ENCODE measurements around the gene GUCD1. TPM values are rescaled to one million over a fixed set of nuclear protein-coding genes. Genes with fewer than 3 reads are reported as not detected.

Gene GUCD1
- total and polyA plus RNA-seq, 2 of the 13 experiments (the other 11 are each of a cell fraction or from before 2014, with no cell fraction given): 128 to 245 TPM

DNA sequence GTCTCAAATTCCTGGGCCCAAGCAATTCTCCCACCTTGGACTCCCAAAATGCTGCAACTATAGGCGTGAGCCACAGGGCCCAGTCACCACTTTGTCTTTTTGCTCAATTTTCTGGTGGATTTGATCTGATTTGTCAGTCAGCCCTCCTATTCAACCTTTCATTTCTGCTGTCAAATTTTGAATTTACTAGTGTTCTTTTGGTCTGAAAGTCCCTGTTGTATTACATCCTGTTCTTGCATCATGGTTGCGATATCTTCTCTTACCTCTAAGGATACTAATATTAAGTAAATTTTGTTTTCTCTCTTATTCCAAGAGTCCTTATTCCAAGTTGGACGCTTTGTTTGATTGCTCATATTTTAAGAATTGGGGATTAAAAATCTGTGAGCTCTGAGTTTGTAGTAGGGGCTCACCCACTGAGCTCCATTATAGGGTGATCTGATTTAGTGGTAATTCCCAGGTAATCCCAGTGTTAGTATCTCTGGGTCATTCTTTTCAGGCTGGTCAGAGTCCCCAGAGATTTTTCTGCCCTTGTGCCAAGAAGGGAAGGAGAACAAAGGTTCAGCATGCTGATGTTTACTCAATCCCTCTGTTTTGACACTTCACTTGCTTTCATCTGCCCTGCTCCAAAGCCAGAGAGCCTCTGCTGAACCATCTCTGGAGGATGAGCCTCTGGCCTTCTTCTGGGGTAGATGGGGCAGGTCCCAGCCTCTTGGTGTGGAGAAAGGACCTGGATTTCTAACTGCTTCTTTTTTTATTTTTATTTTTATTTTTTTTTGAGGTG, 49.8 kb downstream of the GUCD1 start (continued):
- TF ChIP-seq, protein P1, sequence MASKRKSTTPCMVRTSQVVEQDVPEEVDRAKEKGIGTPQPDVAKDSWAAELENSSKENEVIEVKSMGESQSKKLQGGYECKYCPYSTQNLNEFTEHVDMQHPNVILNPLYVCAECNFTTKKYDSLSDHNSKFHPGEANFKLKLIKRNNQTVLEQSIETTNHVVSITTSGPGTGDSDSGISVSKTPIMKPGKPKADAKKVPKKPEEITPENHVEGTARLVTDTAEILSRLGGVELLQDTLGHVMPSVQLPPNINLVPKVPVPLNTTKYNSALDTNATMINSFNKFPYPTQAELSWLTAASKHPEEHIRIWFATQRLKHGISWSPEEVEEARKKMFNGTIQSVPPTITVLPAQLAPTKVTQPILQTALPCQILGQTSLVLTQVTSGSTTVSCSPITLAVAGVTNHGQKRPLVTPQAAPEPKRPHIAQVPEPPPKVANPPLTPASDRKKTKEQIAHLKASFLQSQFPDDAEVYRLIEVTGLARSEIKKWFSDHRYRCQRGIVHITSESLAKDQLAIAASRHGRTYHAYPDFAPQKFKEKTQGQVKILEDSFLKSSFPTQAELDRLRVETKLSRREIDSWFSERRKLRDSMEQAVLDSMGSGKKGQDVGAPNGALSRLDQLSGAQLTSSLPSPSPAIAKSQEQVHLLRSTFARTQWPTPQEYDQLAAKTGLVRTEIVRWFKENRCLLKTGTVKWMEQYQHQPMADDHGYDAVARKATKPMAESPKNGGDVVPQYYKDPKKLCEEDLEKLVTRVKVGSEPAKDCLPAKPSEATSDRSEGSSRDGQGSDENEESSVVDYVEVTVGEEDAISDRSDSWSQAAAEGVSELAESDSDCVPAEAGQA (IDR thresholded peaks at IDR 0.05; ENCODE audit: low read depth): no peak
- TF ChIP-seq, protein P1 (CRISPR knock-in tag; IDR thresholded peaks at IDR 0.05; ENCODE audit: borderline replicate concordance): peak; percentile 58; the same call in 1 of the 2 replicates
- TF ChIP-seq GPN1 (CRISPR knock-in tag; IDR thresholded peaks at IDR 0.05; ENCODE audit: borderline replicate concordance): no peak
- TF ChIP-seq HMG20B (CRISPR knock-in tag; conservative IDR thresholded peaks at IDR 0.05): peak; percentile 78
- no peak; the same call in 1 of the 2 replicates for TF ChIP-seq YEATS2 (CRISPR knock-in tag; IDR thresholded peaks at IDR 0.05; ENCODE audit: borderline replicate concordance)
- TF ChIP-seq ZNF264 (CRISPR knock-in tag; IDR thresholded peaks at IDR 0.05): no peak
- TF ChIP-seq, protein P2, sequence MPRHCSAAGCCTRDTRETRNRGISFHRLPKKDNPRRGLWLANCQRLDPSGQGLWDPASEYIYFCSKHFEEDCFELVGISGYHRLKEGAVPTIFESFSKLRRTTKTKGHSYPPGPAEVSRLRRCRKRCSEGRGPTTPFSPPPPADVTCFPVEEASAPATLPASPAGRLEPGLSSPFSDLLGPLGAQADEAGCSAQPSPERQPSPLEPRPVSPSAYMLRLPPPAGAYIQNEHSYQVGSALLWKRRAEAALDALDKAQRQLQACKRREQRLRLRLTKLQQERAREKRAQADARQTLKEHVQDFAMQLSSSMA (CRISPR knock-in tag; IDR thresholded peaks at IDR 0.05): no peak
- TF ChIP-seq, protein P3, sequence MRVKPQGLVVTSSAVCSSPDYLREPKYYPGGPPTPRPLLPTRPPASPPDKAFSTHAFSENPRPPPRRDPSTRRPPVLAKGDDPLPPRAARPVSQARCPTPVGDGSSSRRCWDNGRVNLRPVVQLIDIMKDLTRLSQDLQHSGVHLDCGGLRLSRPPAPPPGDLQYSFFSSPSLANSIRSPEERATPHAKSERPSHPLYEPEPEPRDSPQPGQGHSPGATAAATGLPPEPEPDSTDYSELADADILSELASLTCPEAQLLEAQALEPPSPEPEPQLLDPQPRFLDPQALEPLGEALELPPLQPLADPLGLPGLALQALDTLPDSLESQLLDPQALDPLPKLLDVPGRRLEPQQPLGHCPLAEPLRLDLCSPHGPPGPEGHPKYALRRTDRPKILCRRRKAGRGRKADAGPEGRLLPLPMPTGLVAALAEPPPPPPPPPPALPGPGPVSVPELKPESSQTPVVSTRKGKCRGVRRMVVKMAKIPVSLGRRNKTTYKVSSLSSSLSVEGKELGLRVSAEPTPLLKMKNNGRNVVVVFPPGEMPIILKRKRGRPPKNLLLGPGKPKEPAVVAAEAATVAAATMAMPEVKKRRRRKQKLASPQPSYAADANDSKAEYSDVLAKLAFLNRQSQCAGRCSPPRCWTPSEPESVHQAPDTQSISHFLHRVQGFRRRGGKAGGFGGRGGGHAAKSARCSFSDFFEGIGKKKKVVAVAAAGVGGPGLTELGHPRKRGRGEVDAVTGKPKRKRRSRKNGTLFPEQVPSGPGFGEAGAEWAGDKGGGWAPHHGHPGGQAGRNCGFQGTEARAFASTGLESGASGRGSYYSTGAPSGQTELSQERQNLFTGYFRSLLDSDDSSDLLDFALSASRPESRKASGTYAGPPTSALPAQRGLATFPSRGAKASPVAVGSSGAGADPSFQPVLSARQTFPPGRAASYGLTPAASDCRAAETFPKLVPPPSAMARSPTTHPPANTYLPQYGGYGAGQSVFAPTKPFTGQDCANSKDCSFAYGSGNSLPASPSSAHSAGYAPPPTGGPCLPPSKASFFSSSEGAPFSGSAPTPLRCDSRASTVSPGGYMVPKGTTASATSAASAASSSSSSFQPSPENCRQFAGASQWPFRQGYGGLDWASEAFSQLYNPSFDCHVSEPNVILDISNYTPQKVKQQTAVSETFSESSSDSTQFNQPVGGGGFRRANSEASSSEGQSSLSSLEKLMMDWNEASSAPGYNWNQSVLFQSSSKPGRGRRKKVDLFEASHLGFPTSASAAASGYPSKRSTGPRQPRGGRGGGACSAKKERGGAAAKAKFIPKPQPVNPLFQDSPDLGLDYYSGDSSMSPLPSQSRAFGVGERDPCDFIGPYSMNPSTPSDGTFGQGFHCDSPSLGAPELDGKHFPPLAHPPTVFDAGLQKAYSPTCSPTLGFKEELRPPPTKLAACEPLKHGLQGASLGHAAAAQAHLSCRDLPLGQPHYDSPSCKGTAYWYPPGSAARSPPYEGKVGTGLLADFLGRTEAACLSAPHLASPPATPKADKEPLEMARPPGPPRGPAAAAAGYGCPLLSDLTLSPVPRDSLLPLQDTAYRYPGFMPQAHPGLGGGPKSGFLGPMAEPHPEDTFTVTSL (CRISPR knock-in tag; IDR thresholded peaks at IDR 0.05; ENCODE audit: borderline replicate concordance): 0 out of 2 replicates have a peak, but pooled peaks have one; percentile 58
- TF ChIP-seq FOSL1 (CRISPR knock-in tag; IDR thresholded peaks at IDR 0.05; ENCODE audit: borderline replicate concordance): no peak
- TF ChIP-seq, protein P4, sequence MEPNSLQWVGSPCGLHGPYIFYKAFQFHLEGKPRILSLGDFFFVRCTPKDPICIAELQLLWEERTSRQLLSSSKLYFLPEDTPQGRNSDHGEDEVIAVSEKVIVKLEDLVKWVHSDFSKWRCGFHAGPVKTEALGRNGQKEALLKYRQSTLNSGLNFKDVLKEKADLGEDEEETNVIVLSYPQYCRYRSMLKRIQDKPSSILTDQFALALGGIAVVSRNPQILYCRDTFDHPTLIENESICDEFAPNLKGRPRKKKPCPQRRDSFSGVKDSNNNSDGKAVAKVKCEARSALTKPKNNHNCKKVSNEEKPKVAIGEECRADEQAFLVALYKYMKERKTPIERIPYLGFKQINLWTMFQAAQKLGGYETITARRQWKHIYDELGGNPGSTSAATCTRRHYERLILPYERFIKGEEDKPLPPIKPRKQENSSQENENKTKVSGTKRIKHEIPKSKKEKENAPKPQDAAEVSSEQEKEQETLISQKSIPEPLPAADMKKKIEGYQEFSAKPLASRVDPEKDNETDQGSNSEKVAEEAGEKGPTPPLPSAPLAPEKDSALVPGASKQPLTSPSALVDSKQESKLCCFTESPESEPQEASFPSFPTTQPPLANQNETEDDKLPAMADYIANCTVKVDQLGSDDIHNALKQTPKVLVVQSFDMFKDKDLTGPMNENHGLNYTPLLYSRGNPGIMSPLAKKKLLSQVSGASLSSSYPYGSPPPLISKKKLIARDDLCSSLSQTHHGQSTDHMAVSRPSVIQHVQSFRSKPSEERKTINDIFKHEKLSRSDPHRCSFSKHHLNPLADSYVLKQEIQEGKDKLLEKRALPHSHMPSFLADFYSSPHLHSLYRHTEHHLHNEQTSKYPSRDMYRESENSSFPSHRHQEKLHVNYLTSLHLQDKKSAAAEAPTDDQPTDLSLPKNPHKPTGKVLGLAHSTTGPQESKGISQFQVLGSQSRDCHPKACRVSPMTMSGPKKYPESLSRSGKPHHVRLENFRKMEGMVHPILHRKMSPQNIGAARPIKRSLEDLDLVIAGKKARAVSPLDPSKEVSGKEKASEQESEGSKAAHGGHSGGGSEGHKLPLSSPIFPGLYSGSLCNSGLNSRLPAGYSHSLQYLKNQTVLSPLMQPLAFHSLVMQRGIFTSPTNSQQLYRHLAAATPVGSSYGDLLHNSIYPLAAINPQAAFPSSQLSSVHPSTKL (CRISPR knock-in tag; IDR thresholded peaks at IDR 0.05): peak; percentile 91
- no peak for TF ChIP-seq ZNF766 (CRISPR knock-in tag; IDR thresholded peaks at IDR 0.05; ENCODE audit: borderline replicate concordance)
- peak; percentile 44 for TF ChIP-seq ZFY (CRISPR knock-in tag; IDR thresholded peaks at IDR 0.05)
